Measurements from ENCODE around the gene AQP6.

DNA sequence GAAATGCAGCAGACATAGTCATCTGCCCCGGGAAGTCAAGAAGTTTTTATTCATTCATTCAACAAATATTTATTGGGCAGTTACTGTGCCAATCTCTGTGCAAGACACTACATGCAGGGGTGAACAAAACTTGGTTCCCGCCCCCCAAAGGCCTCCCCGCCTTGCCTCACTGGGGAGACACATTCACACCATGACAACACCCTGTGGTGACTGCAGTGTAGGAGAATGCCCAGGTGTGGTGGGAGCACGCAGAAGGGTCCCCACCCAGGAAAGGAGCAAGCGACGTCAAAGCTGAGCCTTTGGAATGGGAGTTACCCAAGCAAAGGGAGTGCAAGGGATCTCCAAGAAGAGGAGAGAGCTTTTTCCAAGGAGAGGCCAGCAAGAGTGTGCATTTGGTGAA is 1.6 kb upstream of the AQP6 start:
- TF ChIP-seq, protein P1, sequence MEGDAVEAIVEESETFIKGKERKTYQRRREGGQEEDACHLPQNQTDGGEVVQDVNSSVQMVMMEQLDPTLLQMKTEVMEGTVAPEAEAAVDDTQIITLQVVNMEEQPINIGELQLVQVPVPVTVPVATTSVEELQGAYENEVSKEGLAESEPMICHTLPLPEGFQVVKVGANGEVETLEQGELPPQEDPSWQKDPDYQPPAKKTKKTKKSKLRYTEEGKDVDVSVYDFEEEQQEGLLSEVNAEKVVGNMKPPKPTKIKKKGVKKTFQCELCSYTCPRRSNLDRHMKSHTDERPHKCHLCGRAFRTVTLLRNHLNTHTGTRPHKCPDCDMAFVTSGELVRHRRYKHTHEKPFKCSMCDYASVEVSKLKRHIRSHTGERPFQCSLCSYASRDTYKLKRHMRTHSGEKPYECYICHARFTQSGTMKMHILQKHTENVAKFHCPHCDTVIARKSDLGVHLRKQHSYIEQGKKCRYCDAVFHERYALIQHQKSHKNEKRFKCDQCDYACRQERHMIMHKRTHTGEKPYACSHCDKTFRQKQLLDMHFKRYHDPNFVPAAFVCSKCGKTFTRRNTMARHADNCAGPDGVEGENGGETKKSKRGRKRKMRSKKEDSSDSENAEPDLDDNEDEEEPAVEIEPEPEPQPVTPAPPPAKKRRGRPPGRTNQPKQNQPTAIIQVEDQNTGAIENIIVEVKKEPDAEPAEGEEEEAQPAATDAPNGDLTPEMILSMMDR (IDR thresholded peaks at IDR 0.05): no peak
- TF ChIP-seq POLR2AphosphoS5 (IDR thresholded peaks at IDR 0.05; ENCODE audit: low read depth, low read length) (no peak), SMC3 (IDR thresholded peaks at IDR 0.05; ENCODE audit: low read depth, low read length) (no peak), YY1 (IDR thresholded peaks at IDR 0.05; ENCODE audit: low read depth) (no peak), JUND (IDR thresholded peaks at IDR 0.05) (no peak), CHD2 (IDR thresholded peaks at IDR 0.05; ENCODE audit: low read length, partially characterized antibody) (no peak), EZH2phosphoT487 (IDR thresholded peaks at IDR 0.05; ENCODE audit: borderline replicate concordance, low read depth) (no peak), FOXJ3 (CRISPR knock-in tag; IDR thresholded peaks at IDR 0.05) (no peak)
- TF ChIP-seq, protein P2, sequence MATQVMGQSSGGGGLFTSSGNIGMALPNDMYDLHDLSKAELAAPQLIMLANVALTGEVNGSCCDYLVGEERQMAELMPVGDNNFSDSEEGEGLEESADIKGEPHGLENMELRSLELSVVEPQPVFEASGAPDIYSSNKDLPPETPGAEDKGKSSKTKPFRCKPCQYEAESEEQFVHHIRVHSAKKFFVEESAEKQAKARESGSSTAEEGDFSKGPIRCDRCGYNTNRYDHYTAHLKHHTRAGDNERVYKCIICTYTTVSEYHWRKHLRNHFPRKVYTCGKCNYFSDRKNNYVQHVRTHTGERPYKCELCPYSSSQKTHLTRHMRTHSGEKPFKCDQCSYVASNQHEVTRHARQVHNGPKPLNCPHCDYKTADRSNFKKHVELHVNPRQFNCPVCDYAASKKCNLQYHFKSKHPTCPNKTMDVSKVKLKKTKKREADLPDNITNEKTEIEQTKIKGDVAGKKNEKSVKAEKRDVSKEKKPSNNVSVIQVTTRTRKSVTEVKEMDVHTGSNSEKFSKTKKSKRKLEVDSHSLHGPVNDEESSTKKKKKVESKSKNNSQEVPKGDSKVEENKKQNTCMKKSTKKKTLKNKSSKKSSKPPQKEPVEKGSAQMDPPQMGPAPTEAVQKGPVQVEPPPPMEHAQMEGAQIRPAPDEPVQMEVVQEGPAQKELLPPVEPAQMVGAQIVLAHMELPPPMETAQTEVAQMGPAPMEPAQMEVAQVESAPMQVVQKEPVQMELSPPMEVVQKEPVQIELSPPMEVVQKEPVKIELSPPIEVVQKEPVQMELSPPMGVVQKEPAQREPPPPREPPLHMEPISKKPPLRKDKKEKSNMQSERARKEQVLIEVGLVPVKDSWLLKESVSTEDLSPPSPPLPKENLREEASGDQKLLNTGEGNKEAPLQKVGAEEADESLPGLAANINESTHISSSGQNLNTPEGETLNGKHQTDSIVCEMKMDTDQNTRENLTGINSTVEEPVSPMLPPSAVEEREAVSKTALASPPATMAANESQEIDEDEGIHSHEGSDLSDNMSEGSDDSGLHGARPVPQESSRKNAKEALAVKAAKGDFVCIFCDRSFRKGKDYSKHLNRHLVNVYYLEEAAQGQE (IDR thresholded peaks at IDR 0.05; ENCODE audit: low read depth, low read length): no peak
- TF ChIP-seq, protein P3, sequence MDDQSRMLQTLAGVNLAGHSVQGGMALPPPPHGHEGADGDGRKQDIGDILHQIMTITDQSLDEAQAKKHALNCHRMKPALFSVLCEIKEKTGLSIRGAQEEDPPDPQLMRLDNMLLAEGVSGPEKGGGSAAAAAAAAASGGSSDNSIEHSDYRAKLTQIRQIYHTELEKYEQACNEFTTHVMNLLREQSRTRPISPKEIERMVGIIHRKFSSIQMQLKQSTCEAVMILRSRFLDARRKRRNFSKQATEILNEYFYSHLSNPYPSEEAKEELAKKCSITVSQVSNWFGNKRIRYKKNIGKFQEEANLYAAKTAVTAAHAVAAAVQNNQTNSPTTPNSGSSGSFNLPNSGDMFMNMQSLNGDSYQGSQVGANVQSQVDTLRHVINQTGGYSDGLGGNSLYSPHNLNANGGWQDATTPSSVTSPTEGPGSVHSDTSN (IDR thresholded peaks at IDR 0.05): no peak
- TF ChIP-seq, protein P4, sequence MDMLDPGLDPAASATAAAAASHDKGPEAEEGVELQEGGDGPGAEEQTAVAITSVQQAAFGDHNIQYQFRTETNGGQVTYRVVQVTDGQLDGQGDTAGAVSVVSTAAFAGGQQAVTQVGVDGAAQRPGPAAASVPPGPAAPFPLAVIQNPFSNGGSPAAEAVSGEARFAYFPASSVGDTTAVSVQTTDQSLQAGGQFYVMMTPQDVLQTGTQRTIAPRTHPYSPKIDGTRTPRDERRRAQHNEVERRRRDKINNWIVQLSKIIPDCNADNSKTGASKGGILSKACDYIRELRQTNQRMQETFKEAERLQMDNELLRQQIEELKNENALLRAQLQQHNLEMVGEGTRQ (IDR thresholded peaks at IDR 0.05; ENCODE audit: borderline replicate concordance, low read depth, low read length): no peak
- TF ChIP-seq, protein P5, sequence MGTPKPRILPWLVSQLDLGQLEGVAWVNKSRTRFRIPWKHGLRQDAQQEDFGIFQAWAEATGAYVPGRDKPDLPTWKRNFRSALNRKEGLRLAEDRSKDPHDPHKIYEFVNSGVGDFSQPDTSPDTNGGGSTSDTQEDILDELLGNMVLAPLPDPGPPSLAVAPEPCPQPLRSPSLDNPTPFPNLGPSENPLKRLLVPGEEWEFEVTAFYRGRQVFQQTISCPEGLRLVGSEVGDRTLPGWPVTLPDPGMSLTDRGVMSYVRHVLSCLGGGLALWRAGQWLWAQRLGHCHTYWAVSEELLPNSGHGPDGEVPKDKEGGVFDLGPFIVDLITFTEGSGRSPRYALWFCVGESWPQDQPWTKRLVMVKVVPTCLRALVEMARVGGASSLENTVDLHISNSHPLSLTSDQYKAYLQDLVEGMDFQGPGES (IDR thresholded peaks at IDR 0.05; ENCODE audit: low read depth, low read length): no peak

Data from SK-N-SH (cell line).